ENCODE results near the gene SIL1. TPM values are rescaled to one million over a fixed set of nuclear protein-coding genes. Genes with fewer than 3 reads are reported as not detected.
"Not testable (repeated sequence)": the region's sequence is repeated elsewhere in the genome, so short reads cannot be mapped to it uniquely, and the experiment has no call there.

The SIL1 gene
- total RNA-seq, 1 donor from 2014 or later: 39.3 TPM

GRCh38 chr5:139183502-139183901 lies 14.7 kb downstream of the SIL1 start:
- H3K4me1 ChIP-seq: peaks cover 81% of the 10 kb centered on the region
- H3K27ac ChIP-seq (replicated peaks): no peak overlapping the region
- no peak for DNase-seq
- H3K4me3 ChIP-seq: no peak overlapping the region
- H3K36me3 ChIP-seq: no peaks in the 10 kb centered on the region
- no peaks in the 10 kb centered on the region for H3K27me3 ChIP-seq (ENCODE audit: low read depth)
- H3K9me3 ChIP-seq (replicated peaks): no peaks in the 10 kb centered on the region
- TF ChIP-seq CTCF (IDR thresholded peaks at IDR 0.05; ENCODE audit: borderline replicate concordance): no peak
- intact Hi-C loops (cut with micrococcal nuclease): no loop called here

- no peaks in the 10 kb centered on the region for H3K27me3 ChIP-seq (ENCODE audit: low read depth)
- DNase-seq: no peak
- intact Hi-C loops (cut with micrococcal nuclease): no loop called here
- no peak overlapping the region for H3K4me3 ChIP-seq
- no peaks in the 10 kb centered on the region for H3K36me3 ChIP-seq
- no peak for TF ChIP-seq CTCF (IDR thresholded peaks at IDR 0.05; ENCODE audit: borderline replicate concordance)
- peaks cover 83% of the 10 kb centered on the region for H3K4me1 ChIP-seq
- H3K9me3 ChIP-seq (replicated peaks): no peaks in the 10 kb centered on the region
- H3K27ac ChIP-seq (replicated peaks): no peak overlapping the region
Measured at GRCh38 chr5:139182528-139183296, 15.5 kb downstream of the SIL1 start.

- intact Hi-C loops (cut with micrococcal nuclease): no loop called here
- no peak for DNase-seq
- H3K4me3 ChIP-seq: no peak overlapping the region
- peaks cover 90% of the 10 kb centered on the region for H3K4me1 ChIP-seq
- H3K27me3 ChIP-seq (ENCODE audit: low read depth): no peaks in the 10 kb centered on the region
- H3K36me3 ChIP-seq: no peaks in the 10 kb centered on the region
- no peak overlapping the region for H3K27ac ChIP-seq (replicated peaks)
- H3K9me3 ChIP-seq (replicated peaks): no peaks in the 10 kb centered on the region
- TF ChIP-seq CTCF (IDR thresholded peaks at IDR 0.05; ENCODE audit: borderline replicate concordance): no peak
Measured at GRCh38 chr5:139181835-139182452, 16.2 kb downstream of the SIL1 start.

- H3K4me1 ChIP-seq: peaks cover 86% of the 10 kb centered on the region
- intact Hi-C loops (cut with micrococcal nuclease): no loop called here
- H3K9me3 ChIP-seq (replicated peaks): no peaks in the 10 kb centered on the region
- no peak for TF ChIP-seq CTCF (IDR thresholded peaks at IDR 0.05; ENCODE audit: borderline replicate concordance)
- no peak for DNase-seq
- no peaks in the 10 kb centered on the region for H3K27me3 ChIP-seq (ENCODE audit: low read depth)
- no peaks in the 10 kb centered on the region for H3K36me3 ChIP-seq
- no peak overlapping the region for H3K4me3 ChIP-seq
- no peak overlapping the region for H3K27ac ChIP-seq (replicated peaks)
Measured at GRCh38 chr5:139181322-139181730, 16.8 kb downstream of the SIL1 start.

- H3K36me3 ChIP-seq: no peaks in the 10 kb centered on the region
- H3K27me3 ChIP-seq (ENCODE audit: low read depth): no peaks in the 10 kb centered on the region
- no peak for DNase-seq
- peaks cover 82% of the 10 kb centered on the region for H3K4me1 ChIP-seq
- TF ChIP-seq CTCF (IDR thresholded peaks at IDR 0.05; ENCODE audit: borderline replicate concordance): no peak
- no peak overlapping the region for H3K4me3 ChIP-seq
- intact Hi-C loops (cut with micrococcal nuclease): no loop called here
- no peak overlapping the region for H3K27ac ChIP-seq (replicated peaks)
- H3K9me3 ChIP-seq (replicated peaks): no peaks in the 10 kb centered on the region
Measured at GRCh38 chr5:139180850-139181249, 17.3 kb downstream of the SIL1 start.

GRCh38 chr5:139179778-139180513 lies 18.2 kb downstream of the SIL1 start:
- intact Hi-C loops (cut with micrococcal nuclease); H3K4me3 ChIP-seq; DNase-seq; H3K27me3 ChIP-seq (ENCODE audit: low read depth); H3K9me3 ChIP-seq (replicated peaks); H3K36me3 ChIP-seq: not testable (repeated sequence)
- H3K27ac ChIP-seq (replicated peaks): peak overlapping the region; percentile 88
- H3K4me1 ChIP-seq: peaks cover 73% of the 10 kb centered on the region
